Glomerular visceral epithelial cell (primary cell): ENCODE results near the gene TUBA8.
A peak's percentile ranks its signal among the peaks of the same experiment; 100 is the strongest.
"Not testable (repeated sequence)": the region's sequence is repeated elsewhere in the genome, so short reads cannot be mapped to it uniquely, and the experiment has no call there.

Source experiments
- DNase-seq: peaks from one replicate; pipeline ENCODE4 v3.0.0-alpha.2; 2016; ENCODE audit errors: extremely low spot score

The TUBA8 gene

DNA sequence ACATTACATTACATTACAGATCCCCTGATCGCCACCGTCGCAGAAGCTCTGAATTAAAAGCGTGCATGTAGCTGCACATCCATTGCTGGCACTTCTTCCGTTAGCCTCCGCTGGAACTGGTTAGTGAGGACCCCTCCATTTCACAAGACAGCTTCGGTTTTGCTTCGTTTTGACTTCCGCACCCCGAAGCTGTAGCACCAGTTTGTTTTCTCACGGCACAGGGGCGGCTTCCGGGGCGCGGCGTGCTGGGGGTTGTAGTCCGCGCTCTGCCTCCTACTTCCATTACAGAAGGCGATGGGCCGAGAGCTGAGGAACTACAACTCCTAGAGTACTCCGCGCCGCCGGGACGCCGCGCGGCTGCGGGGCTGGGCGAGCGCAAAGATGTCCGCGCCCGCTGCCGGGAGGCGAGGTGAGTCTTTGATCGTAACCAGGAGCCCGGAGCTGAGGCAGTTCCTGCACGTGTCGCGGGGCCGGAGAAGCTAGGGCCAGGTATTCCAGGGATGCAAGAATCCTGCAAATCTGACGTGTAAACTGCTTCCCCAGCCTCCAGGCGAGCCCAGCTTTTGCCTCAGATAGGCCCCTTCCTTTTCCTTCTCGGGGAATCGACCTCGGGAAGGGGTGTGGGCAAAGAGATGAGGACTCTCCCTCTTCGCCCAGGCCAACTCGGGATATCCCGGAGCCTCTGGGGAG lies 32.8 kb upstream of the TUBA8 start, which contains the start of gene PEX26:
Gene PEX26, plus strand, starts transcription at position 352 of the 690 bp plus-strand sequence. CDS start 387 bp downstream, outside the sequence.
- peak; percentile 92 for DNase-seq

DNA sequence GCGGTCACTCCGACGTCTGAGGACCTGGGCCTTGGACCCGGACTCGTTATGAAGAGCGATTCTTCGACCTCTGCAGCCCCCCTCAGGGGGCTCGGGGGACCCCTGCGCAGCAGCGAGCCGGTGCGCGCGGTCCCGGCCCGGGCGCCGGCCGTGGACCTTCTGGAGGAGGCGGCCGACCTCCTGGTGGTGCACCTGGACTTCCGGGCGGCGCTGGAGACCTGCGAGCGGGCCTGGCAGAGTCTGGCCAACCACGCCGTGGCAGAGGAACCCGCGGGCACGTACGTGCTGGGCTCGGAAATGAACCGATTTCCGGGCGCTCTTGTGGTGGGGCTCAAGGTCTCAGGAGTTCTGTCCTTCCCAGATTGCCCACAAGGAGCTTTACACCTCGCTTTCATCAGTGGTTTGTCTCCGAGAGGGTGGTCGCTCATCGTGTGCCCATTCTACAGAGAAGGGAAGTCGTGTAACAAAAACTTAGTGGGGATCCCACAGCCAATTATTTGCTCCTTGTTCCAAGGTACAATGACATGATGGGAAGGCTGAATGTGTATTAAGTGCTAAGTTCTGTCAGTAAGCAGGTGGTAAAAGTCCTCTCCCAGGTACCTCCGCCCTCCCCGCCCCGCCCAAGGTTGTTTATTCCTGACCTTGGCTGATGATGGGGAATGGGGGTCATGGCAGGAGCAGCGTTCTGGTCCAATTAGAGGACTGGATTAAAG lies 32.1 kb upstream of the TUBA8 start:
- DNase-seq, result peak; percentile 56

- DNase-seq, result no peak
These were observed 30.8 kb upstream of the TUBA8 start for GRCh38 chr22:18079706-18080233.

DNA sequence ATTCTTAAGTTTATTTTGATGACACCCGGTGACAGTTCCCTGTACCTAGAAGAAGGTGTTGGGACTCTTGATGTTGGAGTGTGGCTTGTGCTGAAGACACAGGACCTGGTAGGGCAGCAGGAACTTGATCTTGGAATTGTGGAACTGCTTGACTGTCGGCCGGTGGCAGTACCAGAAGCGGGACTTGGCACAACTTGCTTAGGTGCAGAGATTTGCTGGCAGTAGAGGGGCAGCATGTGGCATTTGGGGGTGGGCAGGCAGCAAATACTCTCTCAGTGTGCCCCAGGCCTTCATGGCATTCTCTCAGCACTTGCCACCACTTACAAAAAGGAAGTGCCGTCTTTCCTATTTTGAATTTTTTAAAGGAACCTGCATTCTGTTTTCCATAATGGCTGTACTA lies 29.2 kb upstream of the TUBA8 start:
- no peak for DNase-seq

- no peak for DNase-seq
These were observed 28.1 kb upstream of the TUBA8 start for GRCh38 chr22:18082467-18082866.

DNA sequence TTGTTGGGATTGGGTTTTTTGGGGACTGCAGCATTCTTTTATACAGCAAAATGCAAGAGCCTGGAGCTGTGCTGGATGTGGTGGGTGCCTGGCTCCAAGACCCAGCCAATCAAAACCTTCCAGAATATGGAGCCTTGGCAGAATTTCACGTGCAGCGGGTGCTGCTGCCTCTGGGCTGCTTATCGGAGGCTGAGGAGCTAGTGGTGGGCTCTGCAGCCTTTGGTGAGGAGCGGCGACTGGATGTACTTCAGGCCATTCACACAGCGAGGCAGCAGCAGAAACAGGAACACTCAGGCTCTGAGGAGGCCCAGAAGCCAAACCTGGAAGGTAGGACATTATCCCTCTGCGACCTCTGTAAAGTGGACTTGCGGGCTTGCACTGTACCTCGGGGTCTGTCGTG lies 27.2 kb upstream of the TUBA8 start:
- DNase-seq, result no peak

DNA sequence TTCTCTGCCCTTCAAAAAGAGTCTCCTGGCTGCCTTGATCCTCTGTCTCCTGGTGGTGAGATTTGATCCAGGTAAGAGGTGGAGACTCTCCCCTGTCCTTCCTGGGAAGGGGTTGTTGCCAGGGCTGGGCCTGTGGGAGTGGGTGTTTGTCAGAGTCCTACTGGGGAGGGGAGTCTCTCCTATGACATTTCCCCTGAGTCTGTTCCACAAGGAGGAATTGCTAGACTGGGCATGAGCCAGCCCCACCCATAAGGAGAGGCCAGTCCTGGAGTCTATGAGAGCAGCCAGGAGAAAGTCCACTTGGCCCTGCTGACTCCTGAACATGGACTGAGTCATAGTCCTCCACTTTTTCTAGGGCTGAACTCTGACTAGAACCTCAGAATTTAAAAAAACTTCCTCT lies 25.4 kb upstream of the TUBA8 start:
- peak; percentile 24 for DNase-seq

- no peak for DNase-seq
These were observed 23.2 kb upstream of the TUBA8 start for GRCh38 chr22:18087350-18087855.

DNA sequence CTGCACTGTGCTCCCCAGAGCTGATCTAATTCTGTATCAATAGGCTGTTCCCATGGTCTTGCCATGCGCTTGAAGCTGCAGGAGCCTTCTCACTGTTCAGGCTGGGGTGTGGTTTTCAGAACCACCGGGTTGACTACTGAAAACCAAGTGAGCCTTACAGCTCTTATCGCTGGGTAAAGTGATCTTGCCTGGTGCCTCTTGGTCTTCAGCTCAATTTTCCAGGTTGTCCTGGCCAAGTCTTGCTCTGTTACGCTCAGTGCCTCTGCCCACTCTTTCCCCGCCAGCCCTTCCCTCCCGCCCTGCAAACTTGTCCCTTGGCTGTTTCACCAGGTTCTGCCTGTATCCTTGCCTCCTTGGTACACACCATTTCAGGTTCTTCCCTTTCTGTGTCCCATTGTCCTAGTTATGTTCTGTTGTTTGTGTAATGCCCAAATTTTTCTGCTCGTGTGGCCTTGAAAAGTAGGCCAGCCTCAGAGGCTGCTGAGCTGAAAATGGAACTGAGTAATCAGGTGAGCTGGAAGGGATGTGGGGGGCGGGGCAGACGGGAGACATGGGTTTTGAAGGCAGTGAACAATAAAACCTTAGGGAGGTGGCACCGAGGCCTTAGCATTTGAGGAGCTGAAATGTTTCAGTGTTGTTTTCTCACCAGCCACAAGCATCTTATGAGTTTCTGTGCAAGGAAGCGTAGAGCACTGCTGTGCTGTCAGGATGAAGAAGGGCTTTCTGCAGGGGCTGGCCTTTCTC lies 21.6 kb upstream of the TUBA8 start:
- peak; percentile 8 for DNase-seq

DNA sequence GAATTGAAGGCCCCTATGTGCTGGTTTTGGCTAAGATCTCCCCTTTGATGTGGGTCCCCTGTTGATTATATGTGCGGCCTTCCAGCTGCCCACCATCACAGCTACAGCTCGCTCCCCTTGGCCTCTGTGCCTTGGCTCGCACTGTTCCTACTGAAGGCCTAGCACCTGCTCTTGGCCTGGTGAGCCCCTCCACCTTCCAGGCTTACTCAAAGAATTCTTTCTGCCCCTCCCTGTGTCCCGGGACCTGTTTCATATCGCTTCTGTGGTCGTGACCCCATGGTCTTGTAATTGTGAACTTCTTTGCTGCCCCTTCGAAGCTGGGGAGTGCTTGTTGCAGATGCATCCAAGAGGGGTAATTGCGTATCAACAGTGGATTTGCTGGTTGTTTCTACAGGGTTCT lies 20.3 kb upstream of the TUBA8 start:
- no peak for DNase-seq

- DNase-seq, result no peak
These were observed 19.1 kb upstream of the TUBA8 start for GRCh38 chr22:18091478-18091877.

- DNase-seq, result peak; percentile 85
These were observed 18.6 kb upstream of the TUBA8 start for GRCh38 chr22:18091916-18092526.

DNA sequence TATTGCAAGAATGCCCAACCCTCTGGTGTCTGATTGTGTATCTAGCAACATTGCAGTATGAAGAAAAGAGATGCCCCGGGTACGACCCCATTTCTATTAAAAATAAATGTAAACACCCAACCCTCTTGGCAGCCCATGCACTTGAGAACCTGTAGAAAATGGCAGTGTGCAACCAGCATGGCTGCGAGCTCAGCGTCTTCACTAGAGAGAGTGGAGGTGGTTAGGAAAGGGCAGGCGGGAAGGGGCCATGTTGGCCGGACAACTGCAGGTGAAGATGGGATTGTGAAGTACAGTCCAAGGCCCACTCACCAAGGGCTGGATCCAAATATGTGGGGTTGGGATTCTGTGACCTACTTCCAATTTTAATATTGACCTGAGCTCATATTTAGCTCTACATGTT lies 16.9 kb upstream of the TUBA8 start:
- no peak for DNase-seq

DNA sequence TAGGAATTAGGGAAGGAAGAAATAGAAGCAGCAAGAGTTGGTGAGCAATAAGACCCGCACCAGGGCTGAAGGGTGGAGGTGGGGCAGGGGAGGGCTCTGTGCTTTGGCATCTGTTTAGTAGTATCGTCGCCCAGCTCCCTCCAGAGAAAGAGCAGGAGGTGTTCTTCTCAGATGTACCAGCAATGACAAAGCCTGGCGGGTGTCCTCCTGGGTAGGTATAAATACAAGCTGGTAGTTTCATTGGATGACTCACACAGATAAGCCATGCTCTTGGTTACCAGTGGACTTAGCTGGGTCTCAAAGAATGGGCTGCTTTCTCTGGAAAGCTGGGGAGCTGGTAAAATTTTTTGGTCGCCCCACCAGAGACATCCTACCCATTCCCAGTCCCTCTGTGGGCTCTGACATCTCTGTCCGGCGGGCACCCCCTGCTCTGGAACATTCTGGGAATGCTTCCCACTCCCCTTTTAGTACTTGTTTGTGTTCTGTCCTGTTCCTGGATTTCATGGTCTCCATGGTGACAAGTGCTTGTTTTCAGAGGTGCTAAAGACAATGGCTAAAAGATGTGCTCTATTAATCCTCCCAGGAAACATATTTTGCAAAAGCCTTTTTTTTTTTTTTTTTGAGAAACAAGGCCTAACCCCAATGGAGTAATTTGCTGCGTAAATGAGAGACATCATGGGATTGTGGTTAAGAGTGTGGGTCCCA lies 15.4 kb upstream of the TUBA8 start:
- DNase-seq, result peak; percentile 47

DNA sequence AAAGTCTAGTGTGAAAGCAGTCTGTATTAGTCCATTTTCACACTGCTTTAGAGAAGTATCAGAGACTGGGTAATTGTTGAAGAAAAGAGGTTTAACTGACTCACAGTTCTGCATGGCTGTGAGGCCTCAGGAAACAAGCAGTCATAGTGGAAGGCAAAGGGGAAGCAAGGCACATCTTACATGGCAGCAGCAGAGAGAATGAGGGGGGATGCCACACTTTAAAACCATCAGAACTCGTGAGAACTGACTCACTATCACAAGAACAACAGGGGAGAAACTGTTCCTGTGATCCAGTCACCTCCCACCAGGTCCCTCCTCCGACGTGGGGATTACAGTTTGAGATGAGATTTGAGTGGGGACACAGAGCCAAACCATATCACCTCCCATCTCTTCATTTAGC lies 13.8 kb upstream of the TUBA8 start:
- DNase-seq, result no peak

- no peak for DNase-seq
These were observed 9.8 kb upstream of the TUBA8 start for GRCh38 chr22:18100781-18101180.

DNA sequence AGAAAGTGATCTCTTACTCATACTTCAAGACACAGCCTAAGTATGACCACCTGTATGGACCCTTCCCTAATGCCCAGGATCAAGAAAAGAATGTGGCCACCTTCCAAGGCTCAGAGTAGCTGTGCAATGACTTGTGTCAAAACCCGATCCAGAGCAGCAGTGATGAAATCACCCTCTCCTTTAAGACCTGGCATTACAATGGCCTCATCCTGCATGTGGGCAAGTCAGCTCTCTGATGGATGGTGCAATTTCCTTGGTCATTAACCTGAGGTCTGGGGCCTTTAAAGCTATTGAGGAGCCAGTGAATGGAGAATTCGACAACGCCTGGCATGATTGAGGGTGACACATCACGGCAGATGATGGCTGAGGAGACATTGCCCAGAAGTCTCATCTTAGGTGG lies 9.1 kb upstream of the TUBA8 start:
- DNase-seq, result peak; percentile 87

- DNase-seq, result peak; percentile 81
These were observed 6.9 kb upstream of the TUBA8 start for GRCh38 chr22:18103527-18104269.

DNA sequence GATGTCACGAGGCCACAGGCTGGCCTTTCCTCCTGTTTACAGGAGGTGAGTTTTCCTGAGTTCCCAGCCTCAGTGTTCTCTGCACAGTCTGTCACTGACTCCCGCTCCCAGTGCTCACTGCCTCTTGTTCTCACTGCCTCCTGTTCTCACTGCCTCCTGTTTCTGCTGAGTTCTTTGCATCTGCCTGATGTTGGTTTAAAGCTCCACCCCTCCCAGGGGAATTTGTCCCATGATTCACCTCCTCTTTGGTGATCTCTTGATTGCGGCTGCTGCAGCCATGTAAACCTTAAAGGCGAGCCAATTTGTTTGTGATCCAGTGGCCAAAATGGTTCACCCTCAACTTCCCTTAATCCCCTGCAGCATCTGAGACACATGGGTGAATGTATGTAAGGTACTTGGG lies 6.0 kb upstream of the TUBA8 start:
- no peak for DNase-seq

DNA sequence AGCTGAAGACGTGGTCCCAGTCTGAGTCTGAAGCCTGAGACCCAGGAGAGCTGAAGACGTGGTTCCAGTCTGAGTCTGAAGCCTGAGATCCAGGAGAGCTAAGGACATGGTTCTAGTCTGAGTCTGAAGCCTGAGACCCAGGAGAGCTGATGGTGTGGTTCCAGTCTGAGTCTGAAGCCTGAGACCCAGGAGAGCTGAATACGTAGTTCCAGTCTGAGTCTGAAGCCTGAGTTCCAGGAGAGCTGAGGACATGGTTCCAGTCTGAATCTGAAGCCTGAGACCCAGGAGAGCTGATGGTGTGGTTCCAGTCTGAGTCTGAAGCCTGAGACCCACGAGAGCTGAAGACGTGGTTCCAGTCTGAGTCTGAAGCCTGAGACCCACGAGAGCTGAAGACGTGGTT lies 4.6 kb upstream of the TUBA8 start:
- not testable (repeated sequence) for DNase-seq
